HT1080 (cell line): ENCODE measurements around the gene JOSD1. TPM values are rescaled to one million over a fixed set of nuclear protein-coding genes. Genes with fewer than 3 reads are reported as not detected.

Experiments used
- DNase-seq: peaks from one replicate; pipeline ENCODE4 v3.0.0-alpha.2; 2015; ENCODE audit warnings: low read depth
- total RNA-seq: library from RNA; depleted of rRNA; stranded (reverse); fragments of >200 nt; shearing (Covaris generic); gene quantifications from 2 replicates; pipeline ENCODE4 v1.2.3, GENCODE V29; 2014

The JOSD1 gene
- total RNA-seq, 1 experiment from 2014 or later, result 57.2 TPM

GRCh38 chr22:38715176-38715764 lies 14.5 kb upstream of the JOSD1 start:
- DNase-seq, result no peak

GRCh38 chr22:38713921-38714320 lies 13.2 kb upstream of the JOSD1 start:
- DNase-seq, result no peak

- DNase-seq, result no peak
Observed at GRCh38 chr22:38712486-38713207, 11.9 kb upstream of the JOSD1 start.

GRCh38 chr22:38710866-38711265 lies 10.1 kb upstream of the JOSD1 start:
- DNase-seq, result no peak

- no peak for DNase-seq
Observed at GRCh38 chr22:38710351-38710750, 9.6 kb upstream of the JOSD1 start.

GRCh38 chr22:38709306-38709705 lies 8.6 kb upstream of the JOSD1 start:
- no peak for DNase-seq

- no peak for DNase-seq
Observed at GRCh38 chr22:38707984-38708383, 7.2 kb upstream of the JOSD1 start.

- peak; percentile 69 for DNase-seq
Observed at GRCh38 chr22:38707346-38707745, 6.6 kb upstream of the JOSD1 start.

- DNase-seq, result no peak
Observed at GRCh38 chr22:38706901-38707195, 6.1 kb upstream of the JOSD1 start.

GRCh38 chr22:38706101-38706900 lies 5.6 kb upstream of the JOSD1 start:
- DNase-seq, result no peak

- peak; percentile 100 for DNase-seq
Observed at GRCh38 chr22:38705235-38706100, 4.7 kb upstream of the JOSD1 start, which contains the start of gene GTPBP1. GTPBP1 (plus strand) TSS chr22:38705944; CDS start chr22:38705956, 12 bp downstream.

- DNase-seq, result no peak
Observed at GRCh38 chr22:38704654-38705234, 4.0 kb upstream of the JOSD1 start.

GRCh38 chr22:38700270-38700788 lies 414 bp downstream of the JOSD1 start:
- DNase-seq, result no peak

GRCh38 chr22:38699784-38700183 lies 959 bp downstream of the JOSD1 start:
- DNase-seq, result peak; percentile 33

- no peak for DNase-seq
Observed at GRCh38 chr22:38699143-38699542, 1.6 kb downstream of the JOSD1 start.

- DNase-seq, result no peak
Observed at GRCh38 chr22:38698407-38699094, 2.2 kb downstream of the JOSD1 start.

- DNase-seq, result no peak
Observed at GRCh38 chr22:38697425-38698089, 3.2 kb downstream of the JOSD1 start.

- peak; percentile 90 for DNase-seq
Observed at GRCh38 chr22:38696606-38697424, 3.9 kb downstream of the JOSD1 start.

- DNase-seq, result no peak
Observed at GRCh38 chr22:38694940-38695339, 5.8 kb downstream of the JOSD1 start.
